Measurements from ENCODE around the gene NELFB. TPM values are rescaled to one million over a fixed set of nuclear protein-coding genes. Genes with fewer than 3 reads are reported as not detected.
A peak's percentile ranks its signal among the peaks of the same experiment; 100 is the strongest.

Gene NELFB
- total and polyA plus RNA-seq, 2 of the 4 experiments (the other 2 are of a cell fraction) = 36.9 to 66.0 TPM

DNA sequence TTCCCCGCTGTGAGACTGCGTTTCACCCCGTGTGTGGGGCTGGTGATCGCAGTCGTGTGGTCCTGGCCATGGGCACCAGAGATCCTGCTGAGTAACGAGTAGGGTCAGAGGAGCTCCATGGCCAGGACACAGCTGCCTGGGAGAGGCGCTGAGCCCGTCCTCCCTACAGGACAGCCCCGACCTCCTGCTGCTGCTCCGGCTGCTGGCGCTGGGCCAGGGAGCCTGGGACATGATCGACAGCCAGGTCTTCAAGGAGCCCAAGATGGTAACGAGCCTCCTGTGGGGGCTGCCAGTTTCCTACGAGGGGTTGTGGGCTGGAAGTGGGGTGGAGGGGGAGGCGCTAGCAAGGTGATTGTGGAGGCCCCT, 11.0 kb downstream of the NELFB start:
- H3K9me3 ChIP-seq (ENCODE audit: control insufficient read depth, insufficient read depth, low read length) = no peaks in the 10 kb centered on the region
- peak overlapping the region; percentile 26 for H2AK9ac ChIP-seq (replicated peaks; ENCODE audit: low read depth, low read length, poor library complexity)
- no peak overlapping the region for H2AK5ac ChIP-seq (ENCODE audit: low read depth, low read length)
- H3K9ac ChIP-seq (ENCODE audit: low read depth, low read length) = no peak overlapping the region
- no peak overlapping the region for H3K14ac ChIP-seq (replicated peaks; ENCODE audit: low read depth, low read length)
- H3K4me2 ChIP-seq (ENCODE audit: low read depth, low read length) = no peak overlapping the region
- in situ Hi-C loops (cut with MboI; ENCODE audit: low sequenced_read_pairs) (no loop called here), dilution Hi-C loops (cut with HindIII; ENCODE audit: low sequenced_read_pairs, unreplicated experiment) (no loop called here), intact Hi-C loops (cut with micrococcal nuclease) (no loop called here)
- H3K4me1 ChIP-seq (ENCODE audit: control insufficient read depth, insufficient read depth, low read length) = peaks cover 12% of the 10 kb centered on the region
- no peaks in the 10 kb centered on the region for H3K27me3 ChIP-seq (ENCODE audit: control insufficient read depth, insufficient read depth, low read length)
- POLR2A ChIA-PET (ENCODE audit: unreplicated experiment) = interaction anchor here (0.6 kb wide), 1 partner anchor 18 kb away, joined by 7 read pairs; no protein-coding TSS in a partner anchor
- no peak overlapping the region for H2AFZ ChIP-seq (replicated peaks; ENCODE audit: low read length, poor library complexity)
- peaks cover 14% of the 10 kb centered on the region for H3K9me1 ChIP-seq (ENCODE audit: insufficient read depth, low read length)
- H4K5ac ChIP-seq (ENCODE audit: low read depth, low read length) = no peak overlapping the region
- peaks cover 55% of the 10 kb centered on the region for H3K36me3 ChIP-seq (ENCODE audit: control insufficient read depth, insufficient read depth, low read length)
- H3K18ac ChIP-seq (ENCODE audit: low read depth, low read length) = no peak overlapping the region
- no peak overlapping the region for H3K27ac ChIP-seq (ENCODE audit: insufficient read depth, low read length)
- H3K56ac ChIP-seq (ENCODE audit: extremely low read depth, insufficient read depth, low read length) = no peak overlapping the region
- ATAC-seq (ENCODE audit: low read depth) = no peak
- CTCF ChIA-PET = interaction anchor here (0.6 kb wide), 1 partner anchor 451 kb away, joined by 4 read pairs; no protein-coding TSS in a partner anchor
- no peak for TF ChIP-seq MAZ (IDR thresholded peaks at IDR 0.05; ENCODE audit: borderline replicate concordance, low read depth, low read length)
- TF ChIP-seq CTCF (conservative IDR thresholded peaks at IDR 0.05; ENCODE audit: low read depth, low read length) = no peak
- TF ChIP-seq, protein P1, sequence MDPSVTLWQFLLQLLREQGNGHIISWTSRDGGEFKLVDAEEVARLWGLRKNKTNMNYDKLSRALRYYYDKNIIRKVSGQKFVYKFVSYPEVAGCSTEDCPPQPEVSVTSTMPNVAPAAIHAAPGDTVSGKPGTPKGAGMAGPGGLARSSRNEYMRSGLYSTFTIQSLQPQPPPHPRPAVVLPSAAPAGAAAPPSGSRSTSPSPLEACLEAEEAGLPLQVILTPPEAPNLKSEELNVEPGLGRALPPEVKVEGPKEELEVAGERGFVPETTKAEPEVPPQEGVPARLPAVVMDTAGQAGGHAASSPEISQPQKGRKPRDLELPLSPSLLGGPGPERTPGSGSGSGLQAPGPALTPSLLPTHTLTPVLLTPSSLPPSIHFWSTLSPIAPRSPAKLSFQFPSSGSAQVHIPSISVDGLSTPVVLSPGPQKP (IDR thresholded peaks at IDR 0.05; ENCODE audit: borderline replicate concordance, low read depth, low read length) = no peak
- no peak for TF ChIP-seq CEBPB (IDR thresholded peaks at IDR 0.05; ENCODE audit: low read depth, low read length)
- TF ChIP-seq NFE2L2 (IDR thresholded peaks at IDR 0.05; ENCODE audit: low read depth, low read length) = no peak
- no peak for TF ChIP-seq RFX5 (IDR thresholded peaks at IDR 0.05; ENCODE audit: low read depth, low read length)
- no peak for TF ChIP-seq SMC3 (IDR thresholded peaks at IDR 0.05; ENCODE audit: low read depth, low read length)
- TF ChIP-seq CHD1 (IDR thresholded peaks at IDR 0.05; ENCODE audit: low read depth, low read length) = no peak
- no peak for TF ChIP-seq RAD21 (IDR thresholded peaks at IDR 0.05; ENCODE audit: low read length)
- TF ChIP-seq, protein P2, sequence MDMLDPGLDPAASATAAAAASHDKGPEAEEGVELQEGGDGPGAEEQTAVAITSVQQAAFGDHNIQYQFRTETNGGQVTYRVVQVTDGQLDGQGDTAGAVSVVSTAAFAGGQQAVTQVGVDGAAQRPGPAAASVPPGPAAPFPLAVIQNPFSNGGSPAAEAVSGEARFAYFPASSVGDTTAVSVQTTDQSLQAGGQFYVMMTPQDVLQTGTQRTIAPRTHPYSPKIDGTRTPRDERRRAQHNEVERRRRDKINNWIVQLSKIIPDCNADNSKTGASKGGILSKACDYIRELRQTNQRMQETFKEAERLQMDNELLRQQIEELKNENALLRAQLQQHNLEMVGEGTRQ (IDR thresholded peaks at IDR 0.05; ENCODE audit: low read depth, low read length) = no peak
- TF ChIP-seq MAFK (IDR thresholded peaks at IDR 0.05; ENCODE audit: low read depth, low read length) = no peak
- no peak for TF ChIP-seq MXI1 (IDR thresholded peaks at IDR 0.05; ENCODE audit: borderline replicate concordance, low read depth, low read length)
- no peak for TF ChIP-seq RCOR1 (IDR thresholded peaks at IDR 0.05; ENCODE audit: insufficient replicate concordance, low read length)
- TF ChIP-seq POLR2A (IDR thresholded peaks at IDR 0.05; ENCODE audit: low read depth, low read length) = no peak
- no peak for TF ChIP-seq FOS (IDR thresholded peaks at IDR 0.05; ENCODE audit: low read depth, low read length)
- TF ChIP-seq BHLHE40 (IDR thresholded peaks at IDR 0.05; ENCODE audit: low read depth, low read length) = no peak
- no peak overlapping the region for H3K4ac ChIP-seq (ENCODE audit: low read depth, low read length)
- DNase-seq = no peak
- 88% methylated on average over 6 of the region's 15 CpGs; no CpG with 5 or more reads in 1 of the 2 experiments for WGBS, 2 experiments (ENCODE audit: extremely low coverage in 2 of 2, insufficient read length in 1 of 2)
- H4K8ac ChIP-seq (ENCODE audit: low read depth in 2 of 2, low read length in 2 of 2) = no peak overlapping the region
- no peak overlapping the region for H2BK15ac ChIP-seq (ENCODE audit: low read depth, low read length)
- no peak overlapping the region for H3K4me3 ChIP-seq (ENCODE audit: insufficient read depth, low read depth, low read length)
- H3K79me1 ChIP-seq (ENCODE audit: low read depth in 1 of 2, low read length in 2 of 2) = peaks cover 13 to 53% of the 10 kb centered on the region in 2 experiments; a peak in 3 of 4 replicates
- no peak overlapping the region for H2BK20ac ChIP-seq (ENCODE audit: low read depth, low read length)
- no peak overlapping the region for H4K91ac ChIP-seq (ENCODE audit: insufficient read depth, low read depth, low read length)
- peaks cover 25% of the 10 kb centered on the region for H4K20me1 ChIP-seq (ENCODE audit: insufficient read depth, low read length)
- no peak overlapping the region for H2BK5ac ChIP-seq (ENCODE audit: low read depth, low read length, poor library complexity, severe bottlenecking)
- H3K23ac ChIP-seq (ENCODE audit: low read depth, low read length) = no peak overlapping the region
- no TSS peak for BruUV-seq (replicated peaks)
- H2BK120ac ChIP-seq (ENCODE audit: low read depth, low read length) = no peak overlapping the region

Data from IMR-90 (cell line).